Spleen (tissue), 7 donors: ENCODE data around the gene BLMH.

Experiments
- POLR2A ChIP-seq, 3 donors: fragments of 450-650 bp; IDR thresholded peaks; one replicate each; pipeline ENCODE4 v1.5.1; 2017; ENCODE audit warnings: antibody characterized with exemption in 3 of 3, mild to moderate bottlenecking in 1 of 3
- POLR2AphosphoS5 ChIP-seq, 3 donors: sonication (generic); formaldehyde crosslinking; IDR thresholded peaks; one replicate each; pipeline ENCODE4 v1.5.1; 2017; ENCODE audit warnings: antibody characterized with exemption in 3 of 3
- TF ChIP-seq, protein P1 (sequence below), 11 experiments: fragments of 200-600 bp in 7 of 11; fragments of 450-650 bp in 4 of 11; sonication (generic) in 4 of 11; IDR thresholded peaks in 8 of 11; conservative IDR thresholded peaks in 3 of 11; 1 replicate in 7 of 11; 2 replicates in 4 of 11; pipeline versions ENCODE4 v1.4.0 to v1.8.0; 2016 to 2021; ENCODE audit warnings: antibody characterized with exemption in 11 of 11, inconsistent platforms in 4 of 11, mild to moderate bottlenecking in 1 of 11
- donor health status: DM: no; HTN: no; CAD: no; lungs with moderate emphysema.
- donor health status: DM: no; HTN: no; CAD: no.
- donor health status: DM: no; HTN: no; CAD: no.

DNA sequence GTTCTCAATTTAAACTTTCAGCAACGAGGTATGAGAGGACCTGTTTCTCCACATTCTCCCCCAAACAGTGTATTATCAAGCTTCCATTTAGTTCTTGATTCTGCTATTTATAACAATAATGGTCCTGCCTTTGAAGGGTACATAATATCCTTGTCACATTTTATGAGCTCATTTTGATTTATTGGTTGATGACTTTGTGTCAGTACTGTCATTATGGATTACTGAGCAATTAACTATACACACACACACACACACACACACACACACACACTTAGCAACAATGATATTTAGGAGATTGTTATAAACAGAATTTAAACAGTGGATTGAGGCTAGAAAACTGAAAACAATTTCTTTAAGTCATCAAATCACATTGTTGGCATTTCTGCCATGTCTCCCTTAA is 35.1 kb upstream of the BLMH start:
- TF ChIP-seq, protein P1, sequence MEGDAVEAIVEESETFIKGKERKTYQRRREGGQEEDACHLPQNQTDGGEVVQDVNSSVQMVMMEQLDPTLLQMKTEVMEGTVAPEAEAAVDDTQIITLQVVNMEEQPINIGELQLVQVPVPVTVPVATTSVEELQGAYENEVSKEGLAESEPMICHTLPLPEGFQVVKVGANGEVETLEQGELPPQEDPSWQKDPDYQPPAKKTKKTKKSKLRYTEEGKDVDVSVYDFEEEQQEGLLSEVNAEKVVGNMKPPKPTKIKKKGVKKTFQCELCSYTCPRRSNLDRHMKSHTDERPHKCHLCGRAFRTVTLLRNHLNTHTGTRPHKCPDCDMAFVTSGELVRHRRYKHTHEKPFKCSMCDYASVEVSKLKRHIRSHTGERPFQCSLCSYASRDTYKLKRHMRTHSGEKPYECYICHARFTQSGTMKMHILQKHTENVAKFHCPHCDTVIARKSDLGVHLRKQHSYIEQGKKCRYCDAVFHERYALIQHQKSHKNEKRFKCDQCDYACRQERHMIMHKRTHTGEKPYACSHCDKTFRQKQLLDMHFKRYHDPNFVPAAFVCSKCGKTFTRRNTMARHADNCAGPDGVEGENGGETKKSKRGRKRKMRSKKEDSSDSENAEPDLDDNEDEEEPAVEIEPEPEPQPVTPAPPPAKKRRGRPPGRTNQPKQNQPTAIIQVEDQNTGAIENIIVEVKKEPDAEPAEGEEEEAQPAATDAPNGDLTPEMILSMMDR (IDR thresholded peaks at IDR 0.05 in 8 of 11, conservative IDR thresholded peaks at IDR 0.05 in 3 of 11) = no peak
- TF ChIP-seq POLR2A (IDR thresholded peaks at IDR 0.05) = no peak
- TF ChIP-seq POLR2AphosphoS5 (IDR thresholded peaks at IDR 0.05) = no peak
